Hepatocyte (in vitro differentiated cells): ENCODE measurements around the gene TPPP3.

Source experiments
- EZH2 ChIP-seq: fragments of 200-600 bp; sonication (generic); IDR thresholded peaks from 2 replicates; pipeline ENCODE4 v1.6.1; 2016; ENCODE audit warnings: antibody characterized with exemption, mild to moderate bottlenecking, borderline replicate concordance
- EZH2phosphoT487 ChIP-seq: fragments of 200-600 bp; sonication (generic); IDR thresholded peaks from one replicate; pipeline ENCODE4 v1.6.1; 2018; ENCODE audit warnings: antibody characterized with exemption, mild to moderate bottlenecking, low read depth, moderate library complexity; ENCODE audit not compliant: unreplicated experiment, severe bottlenecking
- TF ChIP-seq, protein P1 (sequence below): fragments of 200-600 bp; sonication (generic); IDR thresholded peaks from 2 replicates; pipeline ENCODE4 v1.5.1; 2016; ENCODE audit warnings: antibody characterized with exemption, mild to moderate bottlenecking; ENCODE audit not compliant: poor library complexity

- TF ChIP-seq, protein P1, sequence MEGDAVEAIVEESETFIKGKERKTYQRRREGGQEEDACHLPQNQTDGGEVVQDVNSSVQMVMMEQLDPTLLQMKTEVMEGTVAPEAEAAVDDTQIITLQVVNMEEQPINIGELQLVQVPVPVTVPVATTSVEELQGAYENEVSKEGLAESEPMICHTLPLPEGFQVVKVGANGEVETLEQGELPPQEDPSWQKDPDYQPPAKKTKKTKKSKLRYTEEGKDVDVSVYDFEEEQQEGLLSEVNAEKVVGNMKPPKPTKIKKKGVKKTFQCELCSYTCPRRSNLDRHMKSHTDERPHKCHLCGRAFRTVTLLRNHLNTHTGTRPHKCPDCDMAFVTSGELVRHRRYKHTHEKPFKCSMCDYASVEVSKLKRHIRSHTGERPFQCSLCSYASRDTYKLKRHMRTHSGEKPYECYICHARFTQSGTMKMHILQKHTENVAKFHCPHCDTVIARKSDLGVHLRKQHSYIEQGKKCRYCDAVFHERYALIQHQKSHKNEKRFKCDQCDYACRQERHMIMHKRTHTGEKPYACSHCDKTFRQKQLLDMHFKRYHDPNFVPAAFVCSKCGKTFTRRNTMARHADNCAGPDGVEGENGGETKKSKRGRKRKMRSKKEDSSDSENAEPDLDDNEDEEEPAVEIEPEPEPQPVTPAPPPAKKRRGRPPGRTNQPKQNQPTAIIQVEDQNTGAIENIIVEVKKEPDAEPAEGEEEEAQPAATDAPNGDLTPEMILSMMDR, result no peak
- TF ChIP-seq EZH2phosphoT487 (no peak), EZH2 (no peak)
These were observed 3.1 kb downstream of the TPPP3 start for GRCh38 chr16:67389911-67390815.
